Ovary (tissue), 3 donors: ENCODE results near the gene NCCRP1.

Experiments
- EP300 ChIP-seq: sonication (generic); formaldehyde crosslinking; IDR thresholded peaks from one replicate; pipeline ENCODE4 v1.6.1; 2017; ENCODE audit warnings: antibody characterized with exemption
- TF ChIP-seq, protein P1 (sequence below), 3 donors: fragments of 450-650 bp in 2 of 3; fragments of 200-600 bp in 1 of 3; IDR thresholded peaks; one replicate each; pipeline versions ENCODE4 v1.5.1 to v1.8.0; 2016 to 2022; ENCODE audit warnings: antibody characterized with exemption in 3 of 3, mild to moderate bottlenecking in 1 of 3
- donor health status: DM: no; HTN: no; CAD: no.

- TF ChIP-seq, protein P1, sequence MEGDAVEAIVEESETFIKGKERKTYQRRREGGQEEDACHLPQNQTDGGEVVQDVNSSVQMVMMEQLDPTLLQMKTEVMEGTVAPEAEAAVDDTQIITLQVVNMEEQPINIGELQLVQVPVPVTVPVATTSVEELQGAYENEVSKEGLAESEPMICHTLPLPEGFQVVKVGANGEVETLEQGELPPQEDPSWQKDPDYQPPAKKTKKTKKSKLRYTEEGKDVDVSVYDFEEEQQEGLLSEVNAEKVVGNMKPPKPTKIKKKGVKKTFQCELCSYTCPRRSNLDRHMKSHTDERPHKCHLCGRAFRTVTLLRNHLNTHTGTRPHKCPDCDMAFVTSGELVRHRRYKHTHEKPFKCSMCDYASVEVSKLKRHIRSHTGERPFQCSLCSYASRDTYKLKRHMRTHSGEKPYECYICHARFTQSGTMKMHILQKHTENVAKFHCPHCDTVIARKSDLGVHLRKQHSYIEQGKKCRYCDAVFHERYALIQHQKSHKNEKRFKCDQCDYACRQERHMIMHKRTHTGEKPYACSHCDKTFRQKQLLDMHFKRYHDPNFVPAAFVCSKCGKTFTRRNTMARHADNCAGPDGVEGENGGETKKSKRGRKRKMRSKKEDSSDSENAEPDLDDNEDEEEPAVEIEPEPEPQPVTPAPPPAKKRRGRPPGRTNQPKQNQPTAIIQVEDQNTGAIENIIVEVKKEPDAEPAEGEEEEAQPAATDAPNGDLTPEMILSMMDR (IDR thresholded peaks at IDR 0.05), result no peak
- TF ChIP-seq EP300, result no peak
Observed at GRCh38 chr19:39203372-39204341, 6.9 kb downstream of the NCCRP1 start, which contains the start of gene SYCN.
